H1 (cell line): ENCODE data around the gene JPT2. TPM values are rescaled to one million over a fixed set of nuclear protein-coding genes. Genes with fewer than 3 reads are reported as not detected.

Source experiments
- CTCF ChIA-PET: fragments of 300-600 bp; sonication (Branson Sonifier 250); formaldehyde crosslinking; loops from one replicate; lab custom pipeline; 2021; ENCODE audit not compliant: partially characterized antibody; lab: Charles Lee
- POLR2A ChIA-PET: fragments of 300-600 bp; sonication (Branson Sonifier 250); formaldehyde crosslinking; loops from one replicate; lab custom pipeline; 2021; ENCODE audit warnings: inconsistent platforms; ENCODE audit not compliant: partially characterized antibody; lab: Charles Lee
- DNase-seq, 2 experiments: peaks; one replicate each; pipeline versions ENCODE4 v3.0.0 to v3.0.0-alpha.2; 2010 to 2022; ENCODE audit warnings: low spot score in 2 of 2, low read depth in 1 of 2, mixed read lengths in 1 of 2
- FAIRE-seq: peaks from 2 replicates; lab custom pipeline; 2011; peaks lifted over from hg19 to GRCh38; lab: Jason Lieb, UNC
- H2AFZ ChIP-seq: 2 replicates; pipeline ENCODE4 v1.8.1; 2012; ENCODE audit warnings: low read length, inconsistent platforms
- H2AK5ac ChIP-seq: 2 replicates; pipeline ENCODE4 v1.6.1; 2013; ENCODE audit warnings: low read depth, low read length
- H2BK120ac ChIP-seq: replicated peaks from 2 replicates; pipeline ENCODE3; 2013; ENCODE audit warnings: low read depth, low read length, inconsistent platforms
- H2BK12ac ChIP-seq: 2 replicates; pipeline ENCODE4 v1.6.1; 2013; ENCODE audit warnings: low read depth, low read length
- H2BK15ac ChIP-seq: 2 replicates; pipeline ENCODE4 v1.6.1; 2013; ENCODE audit warnings: low read length
- H2BK20ac ChIP-seq: 2 replicates; pipeline ENCODE4 v1.6.1; 2013; ENCODE audit warnings: low read length
- H2BK5ac ChIP-seq: 2 replicates; pipeline ENCODE4 v1.6.1; 2013; ENCODE audit warnings: low read depth, low read length
- H3K14ac ChIP-seq: 2 replicates; pipeline ENCODE4 v1.6.1; 2013; ENCODE audit warnings: inconsistent platforms; ENCODE audit not compliant: insufficient read length
- H3K18ac ChIP-seq: 2 replicates; pipeline ENCODE4 v1.6.1; 2013; ENCODE audit warnings: low read length; ENCODE audit errors: extremely low read depth
- H3K23ac ChIP-seq: 2 replicates; pipeline ENCODE4 v1.6.1; 2013; ENCODE audit warnings: inconsistent platforms; ENCODE audit not compliant: insufficient read length
- H3K23me2 ChIP-seq: 2 replicates; pipeline ENCODE4 v1.6.1; 2013; ENCODE audit warnings: low read depth, low read length
- H3K27ac ChIP-seq: 2 replicates; pipeline ENCODE4 v1.6.1; 2011; ENCODE audit warnings: low read depth, low read length, inconsistent platforms
- H3K27me3 ChIP-seq, 4 experiments: replicated peaks in 1 of 4; 1 replicate in 1 of 4; 2 replicates in 3 of 4; pipeline versions ENCODE4 v1.6.1 to v1.8.1; 2011 to 2013; ENCODE audit warnings: low read length in 3 of 4, mild to moderate bottlenecking in 3 of 4, inconsistent platforms in 2 of 4, mixed read lengths in 2 of 4, moderate library complexity in 1 of 4; ENCODE audit not compliant: control insufficient read depth in 3 of 4, insufficient read depth in 3 of 4; ENCODE audit errors: extremely low read depth in 1 of 4
- H3K36me3 ChIP-seq, 4 experiments: 2 replicates each; pipeline versions ENCODE4 v1.6.1 to v1.8.1; 2011 to 2013; ENCODE audit warnings: mild to moderate bottlenecking in 4 of 4, low read length in 3 of 4, moderate library complexity in 2 of 4, control low read depth in 1 of 4, inconsistent platforms in 1 of 4; ENCODE audit not compliant: insufficient read depth in 4 of 4, control insufficient read depth in 2 of 4
- H3K4ac ChIP-seq: replicated peaks from 2 replicates; pipeline ENCODE3; 2013; ENCODE audit warnings: low read length, low read depth, mixed read lengths, inconsistent platforms; ENCODE audit not compliant: insufficient read length
- H3K4me1 ChIP-seq, 4 experiments: replicated peaks in 1 of 4; 1 replicate in 1 of 4; 2 replicates in 3 of 4; pipeline versions ENCODE4 v1.6.1 to v1.8.1; 2011 to 2013; ENCODE audit warnings: low read length in 3 of 4, inconsistent platforms in 2 of 4, mixed read lengths in 1 of 4; ENCODE audit not compliant: insufficient read depth in 4 of 4, control insufficient read depth in 3 of 4
- H3K4me2 ChIP-seq, 2 experiments: 2 replicates each; pipeline versions ENCODE4 v1.6.1 to v1.8.1; 2011 to 2013; ENCODE audit warnings: low read depth in 2 of 2, low read length in 2 of 2, control low read depth in 1 of 2, inconsistent platforms in 1 of 2, mild to moderate bottlenecking in 1 of 2; ENCODE audit not compliant: insufficient read depth in 1 of 2
- H3K4me3 ChIP-seq, 4 experiments: fragments of 200-600, 300-600 bp in 1 of 4; sonication (generic), shearing (Covaris generic), sonication (Bioruptor Twin) in 1 of 4; 2 replicates each; pipeline versions ENCODE4 v1.5.1 to v1.8.1; 2011 to 2016; ENCODE audit warnings: low read length in 4 of 4, low read depth in 3 of 4, control low read depth in 2 of 4, inconsistent platforms in 2 of 4, mild to moderate bottlenecking in 2 of 4, mixed read lengths in 1 of 4, moderate library complexity in 1 of 4; ENCODE audit not compliant: insufficient read depth in 2 of 4; ENCODE audit errors: extremely low read depth in 1 of 4
- H3K56ac ChIP-seq: replicated peaks from 2 replicates; pipeline ENCODE3; 2013; ENCODE audit warnings: low read depth, mild to moderate bottlenecking, mixed read lengths, low read length, inconsistent platforms; ENCODE audit not compliant: insufficient read length
- H3K79me1 ChIP-seq: 2 replicates; pipeline ENCODE4 v1.6.1; 2013; ENCODE audit warnings: low read depth, low read length, control low read depth
- H3K79me2 ChIP-seq, 2 experiments: 2 replicates each; pipeline versions ENCODE4 v1.6.1 to v1.8.1; 2012 to 2013; ENCODE audit warnings: low read length in 2 of 2, mild to moderate bottlenecking in 2 of 2, inconsistent platforms in 1 of 2; ENCODE audit not compliant: insufficient read depth in 2 of 2, control insufficient read depth in 1 of 2
- H3K9ac ChIP-seq, 4 experiments: replicated peaks in 1 of 4; 1 replicate in 1 of 4; 2 replicates in 3 of 4; pipeline versions ENCODE4 v1.6.1 to v1.8.1; 2011 to 2013; ENCODE audit warnings: low read depth in 3 of 4, low read length in 3 of 4, control low read depth in 2 of 4, mild to moderate bottlenecking in 2 of 4, moderate library complexity in 2 of 4, inconsistent platforms in 1 of 4; ENCODE audit errors: extremely low read depth in 1 of 4
- H3K9me3 ChIP-seq, 2 experiments: 2 replicates each; pipeline versions ENCODE4 v1.6.1 to v1.8.1; 2012 to 2013; ENCODE audit warnings: mild to moderate bottlenecking in 2 of 2, moderate library complexity in 2 of 2, control low read depth in 1 of 2, inconsistent platforms in 1 of 2, low read depth in 1 of 2, low read length in 1 of 2, mixed read lengths in 1 of 2; ENCODE audit not compliant: insufficient read depth in 2 of 2
- H4K20me1 ChIP-seq, 2 experiments: replicated peaks in 1 of 2; 2 replicates each; pipeline versions ENCODE3 to v1.8.1; 2011 to 2013; ENCODE audit warnings: inconsistent platforms in 2 of 2, low read length in 2 of 2, mild to moderate bottlenecking in 1 of 2; ENCODE audit not compliant: insufficient read depth in 2 of 2, control insufficient read depth in 1 of 2
- H4K5ac ChIP-seq: 2 replicates; pipeline ENCODE4 v1.6.1; 2013; ENCODE audit warnings: low read length, low read depth, mixed read lengths, inconsistent platforms; ENCODE audit not compliant: insufficient read length
- H4K8ac ChIP-seq: 2 replicates; pipeline ENCODE4 v1.8.0; 2013; ENCODE audit warnings: mild to moderate bottlenecking, moderate library complexity, low read length, inconsistent platforms; ENCODE audit not compliant: insufficient read depth; ENCODE audit errors: extremely low read depth
- H4K91ac ChIP-seq: replicated peaks from 2 replicates; pipeline ENCODE3; 2013; ENCODE audit warnings: low read length, mixed read lengths, inconsistent platforms; ENCODE audit not compliant: insufficient read length
- BACH1 ChIP-seq: IDR thresholded peaks from 2 replicates; pipeline ENCODE4 v1.6.1; 2012; ENCODE audit warnings: low read length, improper control_type of control experiment
- BCL11A ChIP-seq, 2 experiments: IDR thresholded peaks; one replicate each; pipeline ENCODE4 v1.6.1; 2011; ENCODE audit warnings: low read depth in 2 of 2, low read length in 2 of 2, mild to moderate bottlenecking in 2 of 2
- CTBP2 ChIP-seq: IDR thresholded peaks from 2 replicates; pipeline ENCODE4 v1.7.0; 2011; ENCODE audit warnings: borderline replicate concordance, mild to moderate bottlenecking, moderate library complexity, mixed read lengths, low read length; ENCODE audit not compliant: insufficient read depth, insufficient read length
- HDAC6 ChIP-seq: IDR thresholded peaks from one replicate; pipeline ENCODE4 v1.7.1; 2012; ENCODE audit warnings: low read depth, mild to moderate bottlenecking, inconsistent platforms, low read length, moderate library complexity
- JUND ChIP-seq: IDR thresholded peaks from 2 replicates; pipeline ENCODE4 v1.6.1; 2011; ENCODE audit warnings: mild to moderate bottlenecking, improper control_type of control experiment, low read length
- PHF8 ChIP-seq: fragments of 200-600 bp; sonication (generic); conservative IDR thresholded peaks from 2 replicates; pipeline ENCODE4 v1.7.1; 2012; ENCODE audit warnings: low read depth, mild to moderate bottlenecking, inconsistent platforms, low read length, moderate library complexity
- POLR2AphosphoS5 ChIP-seq: IDR thresholded peaks from 2 replicates; pipeline ENCODE4 v1.6.1; 2011; ENCODE audit warnings: low read depth, low read length
- TBP ChIP-seq: IDR thresholded peaks from 2 replicates; pipeline ENCODE4 v1.6.1; 2011; ENCODE audit warnings: low read depth, low read length, improper control_type of control experiment
- WGBS, 2 experiments: shearing (Covaris generic) in 1 of 2; methylation state at CpG; one replicate each; pipeline versions ENCODE4 v1.1.6 to v1.1.7; 2013 to 2015; ENCODE audit warnings: low lambda C conversion rate in 2 of 2, mixed read lengths in 2 of 2, inconsistent platforms in 1 of 2, low coverage in 1 of 2, missing lambda C conversion rate in 1 of 2; ENCODE audit not compliant: insufficient replicate concordance in 2 of 2, insufficient coverage in 1 of 2, insufficient read length in 1 of 2; ENCODE audit errors: extremely low coverage in 1 of 2, missing lambda C conversion rate in 1 of 2; 5-methylcytosine and 5-hydroxymethylcytosine counted together
- polyA plus RNA-seq, 7 experiments: library from polyadenylated mRNA; depleted of rRNA in 3 of 7; stranded (reverse) in 5 of 7; unstranded in 2 of 7; fragments of >200 nt in 5 of 7; fragments of 200-250 nt in 2 of 7; gene quantifications; 1 replicate in 5 of 7; 2 replicates in 1 of 7; 4 replicates in 1 of 7; pipeline versions ENCODE4 v1.2.1 to v1.2.3, GENCODE V29; 2011 to 2013; ENCODE audit warnings: missing spikeins in 2 of 7, mixed read lengths in 2 of 7
- total RNA-seq: library from RNA; stranded (reverse); fragmentation: NEBNext Ultra II Directional; extraction: Animal tissue kit (Norgen Biotek cat#: 25700); gene quantifications from 2 replicates; pipeline ENCODE4 v1.2.1, GENCODE V29; 2021
- TF ChIP-seq, protein P1 (sequence below), 3 experiments: IDR thresholded peaks; 1 replicate in 2 of 3; 2 replicates in 1 of 3; pipeline versions ENCODE4 v1.5.1 to v1.6.1; 2011; ENCODE audit warnings: low read length in 3 of 3, mild to moderate bottlenecking in 3 of 3, inconsistent platforms in 2 of 3, low read depth in 1 of 3, moderate library complexity in 1 of 3; ENCODE audit not compliant: insufficient read depth in 1 of 3; ENCODE audit errors: control extremely low read depth in 1 of 3

JPT2 gene
- total and polyA plus RNA-seq, 2 of the 8 experiments (the other 6 are each of a cell fraction or from before 2014, with no cell fraction given), result 67.6 to 197 TPM

DNA sequence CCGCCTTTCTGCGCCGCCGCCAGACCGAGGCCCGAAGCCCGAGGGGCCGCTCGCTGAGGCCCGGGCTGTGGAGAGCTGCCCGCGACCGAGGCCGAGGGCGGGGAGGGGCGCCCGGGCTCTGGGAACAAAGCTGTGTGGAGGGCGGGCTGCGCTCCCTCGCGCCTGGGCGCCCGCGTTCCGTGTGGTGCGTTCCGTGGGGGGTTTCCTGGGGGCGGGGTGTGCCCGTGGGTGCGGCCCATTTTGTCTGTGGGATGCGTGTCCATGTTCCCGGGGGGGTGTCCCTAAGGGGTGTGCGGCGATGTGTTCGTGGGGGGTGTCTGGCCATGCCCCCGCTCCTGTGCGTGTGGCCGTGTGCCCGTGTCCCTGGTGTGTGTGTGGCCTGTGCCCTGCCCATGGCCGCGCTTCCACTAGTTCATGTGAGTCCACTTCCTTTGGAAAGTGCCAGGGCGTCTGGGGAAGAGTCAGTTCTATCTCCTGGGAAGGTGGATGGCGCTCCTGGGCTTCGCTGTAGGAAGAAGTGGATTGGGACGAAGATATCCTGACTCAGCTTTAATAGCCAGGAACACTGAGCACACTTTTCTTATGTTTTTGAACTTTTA is 520 bp downstream of the JPT2 start:
- Histone ChIP-seq H3K9ac (peak overlapping the region; percentile 87 to 94 (median 90)), H3K27ac (peak overlapping the region; percentile 87), H2BK12ac (no peak overlapping the region), H2BK15ac (no peak overlapping the region), H2BK5ac (no peak overlapping the region; the same call in 1 of the 2 replicates), H3K4me3 (peak overlapping the region; percentile 87 to 99 (median 94)), H4K5ac (peak overlapping the region; percentile 71), H2AFZ (no peak overlapping the region), H3K4ac (peak overlapping the region; percentile 98), H2BK20ac (no peak overlapping the region), H2BK120ac (no peak overlapping the region), H4K20me1 (peaks cover 9 to 24% of the 10 kb centered on the region in 2 experiments), H3K79me1 (peaks cover 11% of the 10 kb centered on the region), H4K8ac (peak overlapping the region; percentile 89), H3K4me2 (peak overlapping the region; percentile 86 to 89), H3K18ac (peak overlapping the region; percentile 90; the same call in 1 of the 2 replicates), H3K36me3 (peaks cover 2 to 28% (median 11%) of the 10 kb centered on the region in 4 experiments; a peak in 7 of 8 replicates), H3K23ac (no peak overlapping the region), H3K27me3 (no peaks in the 10 kb centered on the region), H3K79me2 (peaks cover 41 to 53% of the 10 kb centered on the region in 2 experiments), H2AK5ac (0 out of 2 replicates have a peak overlapping the region, but pooled peaks have one; percentile 45), H3K23me2 (peaks cover 8% of the 10 kb centered on the region), H4K91ac (peak overlapping the region; percentile 91), H3K56ac (peak overlapping the region; percentile 79), H3K9me3 (no peaks in the 10 kb centered on the region), H3K4me1 (peaks cover 0 to 10% (median 2%) of the 10 kb centered on the region in 4 experiments; a peak in 4 of 7 replicates), H3K14ac (peak overlapping the region; percentile 82)
- WGBS, 2 experiments, result 2% methylated on average over 29 of the region's 45 CpGs; no CpG with 5 or more reads in 1 of the 2 experiments
- ChIA-PET POLR2A (interaction anchor here (0.6 to 4.0 kb wide), 24 partner anchors 8 to 338 kb away, joined by 3 to 34 read pairs (median 4); partner anchors contain the start of genes EME2, FAHD1, MAPK8IP3 and MRPS34), CTCF (interaction anchor here (0.6 to 1.8 kb wide), 6 partner anchors 13 to 505 kb away, joined by 3 to 4 read pairs (median 4); no protein-coding TSS in a partner anchor)
- DNase-seq, result no peak
- no peak for FAIRE-seq
- TF ChIP-seq BCL11A (IDR thresholded peaks at IDR 0.05; ENCODE audit: low read depth in 2 of 2, low read length in 2 of 2) (no peak), CTBP2 (no peak), PHF8 (peak; percentile 40; the same call in 1 of the 2 replicates), BACH1 (peak; percentile 25; the same call in 1 of the 2 replicates), JUND (no peak), HDAC6 (no peak), TBP (no peak), POLR2AphosphoS5 (peak; percentile 42; the same call in 1 of the 2 replicates)
- TF ChIP-seq, protein P1, sequence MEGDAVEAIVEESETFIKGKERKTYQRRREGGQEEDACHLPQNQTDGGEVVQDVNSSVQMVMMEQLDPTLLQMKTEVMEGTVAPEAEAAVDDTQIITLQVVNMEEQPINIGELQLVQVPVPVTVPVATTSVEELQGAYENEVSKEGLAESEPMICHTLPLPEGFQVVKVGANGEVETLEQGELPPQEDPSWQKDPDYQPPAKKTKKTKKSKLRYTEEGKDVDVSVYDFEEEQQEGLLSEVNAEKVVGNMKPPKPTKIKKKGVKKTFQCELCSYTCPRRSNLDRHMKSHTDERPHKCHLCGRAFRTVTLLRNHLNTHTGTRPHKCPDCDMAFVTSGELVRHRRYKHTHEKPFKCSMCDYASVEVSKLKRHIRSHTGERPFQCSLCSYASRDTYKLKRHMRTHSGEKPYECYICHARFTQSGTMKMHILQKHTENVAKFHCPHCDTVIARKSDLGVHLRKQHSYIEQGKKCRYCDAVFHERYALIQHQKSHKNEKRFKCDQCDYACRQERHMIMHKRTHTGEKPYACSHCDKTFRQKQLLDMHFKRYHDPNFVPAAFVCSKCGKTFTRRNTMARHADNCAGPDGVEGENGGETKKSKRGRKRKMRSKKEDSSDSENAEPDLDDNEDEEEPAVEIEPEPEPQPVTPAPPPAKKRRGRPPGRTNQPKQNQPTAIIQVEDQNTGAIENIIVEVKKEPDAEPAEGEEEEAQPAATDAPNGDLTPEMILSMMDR (IDR thresholded peaks at IDR 0.05; ENCODE audit: control extremely low read depth in 1 of 3, insufficient read depth in 1 of 3, low read depth in 1 of 3, low read length in 3 of 3), result no peak
